SK-N-MC (cell line): ENCODE results near the gene SEMA4B.

ENCODE experiments used
- EZH2 ChIP-seq: fragments of 200-600 bp; sonication (generic); IDR thresholded peaks from one replicate; pipeline ENCODE4 v1.6.1; 2017; ENCODE audit warnings: antibody characterized with exemption
- POLR2AphosphoS5 ChIP-seq: IDR thresholded peaks from 2 replicates; pipeline ENCODE4 v1.6.1; 2012; ENCODE audit warnings: mild to moderate bottlenecking, low read depth, low read length, borderline replicate concordance

DNA sequence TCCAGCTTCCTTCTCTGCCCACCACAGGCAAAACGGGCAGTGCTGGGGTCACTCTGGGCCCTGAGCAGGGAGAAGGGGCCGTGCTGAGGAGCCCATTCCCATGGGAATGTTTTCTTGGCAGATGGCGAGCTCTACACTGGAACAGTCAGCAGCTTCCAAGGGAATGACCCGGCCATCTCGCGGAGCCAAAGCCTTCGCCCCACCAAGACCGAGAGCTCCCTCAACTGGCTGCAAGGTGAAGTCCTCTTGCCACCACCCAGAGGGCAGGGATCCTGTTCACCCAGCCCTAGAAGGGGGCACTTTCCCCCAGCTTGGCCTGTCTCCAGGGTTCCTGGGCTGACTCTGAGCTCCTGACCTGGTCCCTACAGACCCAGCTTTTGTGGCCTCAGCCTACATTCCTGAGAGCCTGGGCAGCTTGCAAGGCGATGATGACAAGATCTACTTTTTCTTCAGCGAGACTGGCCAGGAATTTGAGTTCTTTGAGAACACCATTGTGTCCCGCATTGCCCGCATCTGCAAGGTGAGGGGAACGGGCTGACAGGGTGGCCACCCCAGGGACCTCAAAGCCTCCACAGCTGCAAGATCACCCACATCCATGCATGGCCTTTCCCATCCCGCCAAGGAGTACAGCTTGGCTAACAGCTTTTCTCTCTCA is 20.2 kb downstream of the SEMA4B start:
- TF ChIP-seq EZH2 (no peak), POLR2AphosphoS5 (no peak)
